Skin of body (tissue), 2 donors: ENCODE results near the gene ARL14EP. TPM values are rescaled to one million over a fixed set of nuclear protein-coding genes. Genes with fewer than 3 reads are reported as not detected.
A peak's percentile ranks its signal among the peaks of the same experiment; 100 is the strongest.

Experiments used
- DNase-seq: peaks from one replicate; lab custom pipeline; 2025; lab: John Stamatoyannopoulos, UW
- total RNA-seq: library from RNA; depleted of rRNA; stranded (reverse); fragments of >200 nt; gene quantifications from one replicate; pipeline ENCODE4 v1.2.3, GENCODE V29; 2014

The ARL14EP gene
- total RNA-seq, result 26.0 TPM

DNA sequence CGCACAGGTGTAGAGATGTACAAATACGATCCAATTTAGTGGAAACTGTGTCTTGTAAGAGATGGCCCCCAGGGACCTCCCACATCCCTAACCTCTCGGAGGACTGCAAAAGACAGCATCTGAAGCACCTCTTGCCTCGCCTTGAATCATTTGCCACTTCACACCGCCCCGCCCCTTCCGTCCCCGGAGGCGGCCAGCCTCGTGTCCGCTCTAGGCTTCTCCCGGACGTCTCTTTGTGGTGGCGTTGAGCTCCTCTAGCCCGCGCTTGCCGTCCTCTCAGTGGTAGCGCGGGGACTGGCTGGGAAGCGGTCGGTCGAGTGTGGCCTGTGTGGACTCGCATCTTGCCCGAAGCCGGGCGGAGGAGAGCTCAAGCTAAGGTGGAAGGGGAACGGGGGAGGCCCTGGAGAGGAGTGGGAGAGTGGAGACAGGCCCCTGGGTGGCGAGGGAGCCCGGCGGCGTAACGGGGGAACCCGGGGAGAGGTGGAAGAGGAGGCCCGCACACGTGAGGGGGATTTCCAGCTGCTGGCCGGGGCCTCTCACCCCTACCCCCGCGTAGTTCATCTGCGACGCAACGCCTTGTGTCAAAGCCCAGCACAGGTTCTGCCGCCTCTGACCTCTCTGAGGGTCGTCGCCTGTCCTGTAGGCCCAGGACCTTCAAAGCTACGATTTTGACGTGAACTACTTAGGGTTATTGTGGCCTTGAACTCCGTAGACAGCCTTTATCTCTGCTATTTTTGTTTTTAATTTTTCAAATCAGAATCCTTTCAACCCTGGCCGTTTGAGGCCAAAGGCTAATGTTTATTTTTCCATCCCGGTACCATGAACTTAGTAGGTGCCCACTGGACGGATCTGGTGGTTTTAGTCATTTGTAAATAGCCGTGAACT is at the start of gene ARL14EP:
ARL14EP (plus strand) TSS at position 279 of the 885 bp plus-strand sequence. CDS start 7,845 bp downstream, outside the sequence.
- DNase-seq, result peak; percentile 91

GRCh38 chr11:30277176-30277575 is 45.7 kb upstream of the ARL14EP start:
- no peak for DNase-seq

GRCh38 chr11:30279796-30280195 is 43.1 kb upstream of the ARL14EP start:
- DNase-seq, result no peak

DNA sequence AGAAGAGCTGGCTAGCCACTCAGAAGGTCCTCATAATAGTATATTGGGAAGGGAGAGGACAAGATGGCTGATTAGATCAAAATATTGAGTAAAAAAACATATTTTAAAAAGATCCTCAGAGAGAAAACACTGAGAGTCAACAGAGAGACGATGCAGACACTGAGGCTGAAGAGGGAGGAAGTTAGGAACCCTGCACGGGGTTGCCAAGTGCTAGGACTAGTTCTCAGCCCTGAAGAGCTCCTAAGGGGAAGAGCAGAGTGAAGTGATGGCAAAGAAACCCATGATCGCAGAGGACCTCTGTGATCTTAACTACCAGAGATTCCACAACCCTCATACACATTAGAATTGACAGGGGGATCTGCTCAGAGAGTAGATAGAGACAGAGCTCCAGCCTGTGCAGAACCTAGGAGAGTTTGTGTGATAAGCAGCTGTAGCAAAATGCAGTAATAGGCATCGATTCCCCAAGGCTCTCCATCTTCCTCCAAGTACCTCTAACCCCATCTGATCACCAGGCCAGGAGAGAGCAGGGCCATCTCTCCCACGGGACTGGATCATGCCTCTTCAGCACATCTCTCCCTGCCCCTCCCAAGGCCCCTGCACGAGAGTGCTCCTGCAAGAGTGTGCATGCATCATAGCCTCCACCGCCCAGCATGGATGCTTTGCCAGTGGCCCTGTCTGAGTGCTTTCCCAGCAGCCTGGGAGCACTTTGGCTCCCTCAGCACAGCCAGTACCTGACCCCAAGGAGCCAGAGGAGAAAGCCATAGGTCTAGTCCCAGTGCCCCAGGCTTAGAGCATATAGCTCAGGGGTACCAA is 41.2 kb upstream of the ARL14EP start:
- DNase-seq, result no peak

DNA sequence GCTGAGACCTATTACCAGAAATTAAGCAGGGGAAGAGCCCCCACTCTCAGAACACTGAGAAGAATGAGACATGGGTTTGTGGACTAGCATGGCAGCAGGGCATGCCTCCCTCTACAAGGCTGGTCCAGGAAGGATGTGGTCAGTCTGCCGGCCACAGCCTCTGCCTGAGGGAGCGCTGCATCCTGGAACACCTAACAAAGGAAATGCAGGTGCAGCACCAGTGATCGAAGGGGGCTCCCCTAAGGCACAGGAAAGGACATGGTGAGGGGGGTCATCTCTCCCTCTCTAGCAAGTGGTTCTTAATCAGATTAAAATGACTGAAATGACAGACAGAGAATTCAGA is 40.6 kb upstream of the ARL14EP start:
- DNase-seq, result no peak

DNA sequence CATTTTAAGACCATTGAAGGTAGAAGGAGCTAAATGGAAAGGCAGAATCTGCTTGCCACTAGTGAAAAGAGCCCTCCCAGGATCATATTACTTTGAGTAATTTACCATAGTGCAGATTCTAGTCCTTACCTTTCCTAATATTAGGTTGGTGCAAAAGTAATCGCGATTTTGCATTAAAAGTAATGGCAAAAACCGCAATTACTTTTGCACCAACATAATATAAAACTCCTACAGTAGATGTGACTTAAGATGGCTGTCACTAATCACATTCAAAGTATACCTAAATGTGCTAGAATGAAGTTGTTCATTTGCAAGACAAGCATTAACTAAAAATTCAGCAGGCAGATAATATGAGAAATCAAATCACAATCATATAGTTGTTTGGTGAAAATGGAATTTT is 38.1 kb upstream of the ARL14EP start:
- DNase-seq, result no peak

GRCh38 chr11:30285416-30286121 is 37.3 kb upstream of the ARL14EP start:
- DNase-seq, result no peak

- DNase-seq, result no peak
Measured at GRCh38 chr11:30291331-30291730, 31.6 kb upstream of the ARL14EP start.

DNA sequence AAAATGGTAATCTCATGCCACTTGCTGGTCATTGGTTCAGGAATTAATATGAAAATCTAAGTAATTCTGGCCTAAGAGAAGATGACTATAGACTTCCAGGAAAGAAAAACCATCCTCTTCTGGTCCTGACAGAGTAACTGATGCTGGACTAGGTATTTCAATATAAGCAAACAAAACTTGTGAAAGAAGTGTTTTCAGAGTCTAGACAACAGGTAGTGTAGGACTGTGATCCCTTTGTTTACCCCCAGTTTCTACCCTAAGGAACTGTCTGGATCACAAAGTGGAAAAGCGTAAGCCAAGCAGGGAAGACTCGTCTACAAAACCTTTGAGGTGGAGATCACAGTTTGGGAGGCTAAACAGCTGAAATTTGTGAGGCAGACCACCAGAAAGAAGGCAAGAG is 30.4 kb upstream of the ARL14EP start:
- no peak for DNase-seq

DNA sequence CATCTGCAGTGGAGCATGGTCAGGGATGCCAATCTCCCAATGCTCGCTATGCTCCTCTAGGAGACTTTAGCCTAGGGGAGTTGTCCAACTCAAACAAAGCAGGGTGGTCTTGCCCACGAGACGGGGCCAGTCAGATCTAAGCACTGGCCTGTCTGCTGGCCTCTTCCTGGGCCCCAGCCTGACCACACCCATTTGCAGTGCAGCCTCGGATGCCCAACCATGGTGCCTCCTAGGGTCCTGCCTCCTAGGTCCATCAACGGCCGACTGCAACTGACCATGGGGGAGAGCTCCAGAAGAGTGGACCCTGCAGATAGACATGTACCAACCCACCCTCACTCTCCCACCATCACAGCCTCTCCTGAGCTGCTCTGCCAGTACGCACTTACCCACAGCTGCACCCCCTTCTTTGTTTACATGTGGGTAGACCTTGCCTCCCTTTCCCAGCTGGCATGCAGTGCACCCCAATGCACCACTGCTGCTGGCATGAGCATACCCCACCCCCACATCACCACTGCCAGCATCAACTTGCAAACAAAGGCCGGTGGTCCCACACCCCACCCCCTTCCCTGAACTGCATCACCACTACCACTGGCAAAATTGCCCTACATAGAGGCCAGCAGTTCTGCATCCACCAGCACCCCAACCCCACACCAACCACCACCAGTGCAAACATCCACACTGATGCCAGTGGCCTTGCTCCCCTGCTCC is 27.6 kb upstream of the ARL14EP start:
- DNase-seq, result no peak

DNA sequence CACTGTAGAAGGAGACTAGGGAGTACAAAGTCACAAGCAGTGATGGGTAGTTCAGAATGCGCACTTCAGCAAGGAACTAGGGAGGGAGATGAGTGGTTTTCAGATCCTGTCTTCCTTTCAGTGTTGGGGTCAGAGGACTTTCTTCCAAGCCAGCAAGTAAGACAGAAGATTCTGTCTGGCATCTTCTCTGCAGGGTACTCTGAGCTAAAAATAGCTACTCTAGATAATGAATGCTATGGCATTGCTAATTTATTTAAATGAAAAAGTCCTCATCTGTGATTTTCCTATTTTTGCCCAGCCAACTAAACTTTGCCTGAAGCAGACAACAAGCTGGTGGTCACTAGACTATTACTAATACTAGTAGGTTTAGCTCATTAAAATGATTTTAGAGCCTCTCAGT is 18.3 kb upstream of the ARL14EP start:
- no peak for DNase-seq

DNA sequence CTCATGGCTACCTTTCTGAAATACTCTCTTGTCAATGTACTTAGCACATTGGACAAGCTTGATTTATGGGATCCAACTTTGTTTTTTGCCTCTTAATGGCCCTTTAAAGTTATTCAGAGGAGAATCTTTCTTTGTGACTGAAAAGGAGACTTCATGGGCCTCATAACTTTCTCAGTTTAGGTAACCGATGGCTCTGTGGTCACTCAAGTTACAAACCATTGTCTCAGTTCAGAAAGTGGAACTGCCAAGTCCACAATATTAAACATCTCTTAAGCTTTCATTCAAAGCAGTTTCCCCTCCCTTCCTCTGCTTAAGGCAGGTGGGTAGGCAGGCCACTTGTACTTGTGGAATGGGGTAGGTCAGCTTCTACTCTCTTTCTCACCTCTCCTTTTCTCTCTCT is 12.3 kb upstream of the ARL14EP start:
- DNase-seq, result no peak

DNA sequence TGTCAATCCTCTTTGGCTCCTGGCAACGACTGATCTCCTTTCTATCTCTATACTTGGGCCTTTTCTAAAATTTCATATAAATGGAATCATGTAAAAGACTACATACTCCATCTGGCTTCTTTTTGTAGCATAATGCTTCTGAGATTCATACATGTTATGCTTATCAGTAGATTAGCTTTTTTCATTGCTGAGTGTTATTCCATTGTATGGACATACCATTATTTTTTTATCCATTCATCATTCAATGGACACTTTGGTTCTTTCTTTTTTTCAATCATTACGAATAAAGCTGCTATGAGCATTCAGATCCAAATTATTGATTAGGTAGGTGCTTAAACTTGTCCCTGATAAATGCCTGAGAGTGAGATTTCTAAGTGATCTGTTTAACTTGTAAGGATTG is 11.7 kb upstream of the ARL14EP start:
- no peak for DNase-seq

- DNase-seq, result no peak
Measured at GRCh38 chr11:30312243-30312642, 10.7 kb upstream of the ARL14EP start.

DNA sequence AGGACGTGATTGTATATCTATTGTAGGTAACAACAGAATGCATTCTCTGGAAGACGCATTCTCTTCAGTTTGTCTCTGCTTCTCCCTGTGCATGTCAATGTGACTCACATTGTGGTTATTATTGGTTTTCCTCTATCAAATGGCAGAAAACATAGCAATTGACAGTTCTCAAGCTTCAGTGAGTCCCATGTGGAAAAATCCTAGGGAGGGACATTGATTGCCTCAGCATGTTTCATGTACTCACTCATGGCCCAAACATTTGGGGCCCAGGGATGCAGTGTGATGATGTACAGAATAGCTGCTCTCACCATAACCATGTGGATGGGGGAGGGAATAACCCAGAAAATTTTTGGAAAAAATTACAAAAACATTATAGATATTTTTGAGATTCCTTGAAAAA is 9.3 kb upstream of the ARL14EP start:
- no peak for DNase-seq

GRCh38 chr11:30314625-30315024 is 8.3 kb upstream of the ARL14EP start:
- DNase-seq, result no peak

GRCh38 chr11:30316237-30316636 is 6.7 kb upstream of the ARL14EP start:
- DNase-seq, result no peak

DNA sequence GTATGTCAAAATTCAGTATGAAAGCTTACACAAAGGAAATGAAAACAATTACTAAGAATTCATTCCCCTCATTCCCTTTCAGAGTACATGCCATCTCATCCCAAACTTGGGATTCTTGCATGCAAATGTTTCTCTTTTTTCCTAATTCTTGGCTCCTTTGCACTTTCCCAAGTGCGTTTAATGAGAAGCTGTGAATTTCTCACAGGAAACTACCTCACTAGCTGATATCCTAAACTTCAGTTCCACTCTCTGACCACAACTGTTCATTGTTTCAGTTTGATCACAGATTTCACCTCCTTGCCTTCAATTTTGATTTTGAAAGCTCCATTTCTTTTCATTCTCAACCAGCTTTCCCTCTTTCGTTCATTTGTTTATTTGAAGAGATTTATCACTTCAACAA is 5.9 kb upstream of the ARL14EP start:
- no peak for DNase-seq

DNA sequence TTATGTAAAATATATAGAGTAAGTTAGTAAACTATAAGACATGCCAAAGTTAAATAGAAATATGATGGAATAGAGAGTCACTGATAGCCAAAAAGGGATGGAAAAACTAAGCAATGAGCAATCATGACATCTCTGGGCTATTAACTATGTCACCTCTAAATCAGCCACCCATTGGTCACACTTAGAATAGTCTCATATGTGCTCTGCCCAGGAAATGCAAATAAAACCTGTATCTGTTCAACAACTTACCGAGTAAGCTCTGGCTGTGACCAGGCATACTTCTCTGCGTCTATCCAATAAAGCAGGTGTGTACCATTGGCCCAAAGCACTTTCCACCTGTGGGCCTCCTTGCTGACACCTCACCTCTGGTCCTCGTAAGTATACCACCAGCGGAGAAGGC is 1.6 kb upstream of the ARL14EP start:
- no peak for DNase-seq

- DNase-seq, result no peak
Measured at GRCh38 chr11:30322191-30322590, 713 bp upstream of the ARL14EP start.

DNA sequence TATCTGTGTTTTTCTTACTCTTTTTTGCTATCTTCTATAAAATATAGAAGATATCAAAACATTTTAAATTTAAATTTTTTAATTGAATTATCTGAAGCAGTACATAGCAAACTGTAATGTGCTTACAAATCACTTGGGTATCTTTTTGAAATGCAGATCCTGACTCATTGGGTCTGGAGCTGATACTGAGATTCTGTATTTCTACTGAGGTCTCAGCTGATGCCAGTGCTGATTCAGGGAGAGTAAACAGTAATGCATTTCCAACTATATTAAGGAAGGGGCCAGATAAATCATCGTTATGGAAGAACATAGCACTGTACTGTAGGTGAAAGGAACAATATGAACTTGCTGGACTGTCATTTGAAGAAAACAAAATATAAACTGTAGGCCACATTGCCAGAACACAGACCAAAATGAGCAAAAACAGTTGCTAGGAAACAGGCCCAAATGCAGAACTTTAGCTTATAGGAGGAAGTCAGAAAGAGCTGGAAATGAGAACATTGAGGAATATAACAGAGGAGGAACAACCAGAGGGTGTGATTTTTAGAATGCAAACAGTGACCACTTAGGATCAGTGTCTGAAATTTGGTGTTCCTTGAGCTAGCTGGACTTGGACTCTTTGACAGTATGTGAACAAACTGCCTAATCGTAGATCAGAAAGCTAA is 3.3 kb downstream of the ARL14EP start:
- DNase-seq, result no peak
